Measurements from ENCODE around the gene UGT1A8. TPM values are rescaled to one million over a fixed set of nuclear protein-coding genes. Genes with fewer than 3 reads are reported as not detected.

Gene UGT1A8
- total and polyA plus RNA-seq, 11 donors = not detected

- Histone ChIP-seq H3K27ac (no peak overlapping the region), H3K4me3 (no peak overlapping the region), H3K36me3 (no peaks in the 10 kb centered on the region), H3K4me1 (no peaks in the 10 kb centered on the region), H3K9me3 (peaks cover 0 to 8% (median 0%) of the 10 kb centered on the region in 12 donors), H3K27me3 (peaks cover 0 to 6% (median 0%) of the 10 kb centered on the region in 9 donors)
- intact Hi-C loops (cut with DNase I) = no loop called here
- DNase-seq = no peak
- 82 to 93% (median 92%) methylated on average over 6 of the region's 6 CpGs for WGBS, 4 donors
- TF ChIP-seq CTCF (IDR thresholded peaks at IDR 0.05) = no peak
- no peak for TF ChIP-seq POLR2A (IDR thresholded peaks at IDR 0.05)
- no peak for ATAC-seq
These were observed 198.4 kb downstream of the UGT1A8 start for GRCh38 chr2:233815861-233816260.

GRCh38 chr2:233816334-233816733 lies 198.9 kb downstream of the UGT1A8 start:
- Histone ChIP-seq H3K9me3 (peaks cover 0 to 8% (median 0%) of the 10 kb centered on the region in 12 donors), H3K4me3 (no peak overlapping the region), H3K27me3 (peaks cover 0 to 6% (median 0%) of the 10 kb centered on the region in 9 donors), H3K36me3 (no peaks in the 10 kb centered on the region), H3K4me1 (no peaks in the 10 kb centered on the region), H3K27ac (no peak overlapping the region)
- intact Hi-C loops (cut with DNase I) = no loop called here
- ATAC-seq = no peak
- WGBS, 4 donors = 33 to 39% (median 36%) methylated on average over 2 of the region's 2 CpGs
- TF ChIP-seq POLR2A (IDR thresholded peaks at IDR 0.05) (no peak), CTCF (IDR thresholded peaks at IDR 0.05) (no peak)
- DNase-seq = no peak

GRCh38 chr2:233816771-233817170 lies 199.3 kb downstream of the UGT1A8 start:
- WGBS, 4 donors = 70 to 74% (median 72%) methylated on average over 4 of the region's 4 CpGs

GRCh38 chr2:233817361-233817911 lies 200.0 kb downstream of the UGT1A8 start:
- ATAC-seq (no peak), DNase-seq (peak in 1 of 5 donors; percentile 42)
- peaks cover 0 to 6% (median 0%) of the 10 kb centered on the region in 9 donors for H3K27me3 ChIP-seq
- intact Hi-C loops (cut with DNase I) = no loop called here
- 79 to 85% (median 80%) methylated on average over 3 of the region's 3 CpGs for WGBS, 4 donors
- H3K4me1 ChIP-seq = no peaks in the 10 kb centered on the region
- TF ChIP-seq POLR2A (IDR thresholded peaks at IDR 0.05) = no peak
- TF ChIP-seq CTCF (IDR thresholded peaks at IDR 0.05) = no peak
- H3K36me3 ChIP-seq = no peaks in the 10 kb centered on the region
- H3K27ac ChIP-seq = no peak overlapping the region
- H3K9me3 ChIP-seq = peaks cover 0 to 8% (median 0%) of the 10 kb centered on the region in 12 donors
- no peak overlapping the region for H3K4me3 ChIP-seq

More at GRCh38 chr2:233816771-233817170, 199.3 kb downstream of the UGT1A8 start:
- ATAC-seq (no peak), DNase-seq (peak in 1 of 5 donors; percentile 47)
- Histone ChIP-seq H3K27ac (no peak overlapping the region), H3K9me3 (peaks cover 0 to 8% (median 0%) of the 10 kb centered on the region in 12 donors), H3K27me3 (peaks cover 0 to 6% (median 0%) of the 10 kb centered on the region in 9 donors), H3K4me3 (no peak overlapping the region), H3K4me1 (no peaks in the 10 kb centered on the region), H3K36me3 (no peaks in the 10 kb centered on the region)
- intact Hi-C loops (cut with DNase I) = no loop called here
- no peak for TF ChIP-seq CTCF (IDR thresholded peaks at IDR 0.05)

Data from heart left ventricle (tissue), 16 donors.